Measurements from ENCODE around the gene PHACTR3. TPM values are rescaled to one million over a fixed set of nuclear protein-coding genes. Genes with fewer than 3 reads are reported as not detected.
A peak's percentile ranks its signal among the peaks of the same experiment; 100 is the strongest.

PHACTR3 gene
- total RNA-seq, 1 experiment from 2014 or later, result not detected

DNA sequence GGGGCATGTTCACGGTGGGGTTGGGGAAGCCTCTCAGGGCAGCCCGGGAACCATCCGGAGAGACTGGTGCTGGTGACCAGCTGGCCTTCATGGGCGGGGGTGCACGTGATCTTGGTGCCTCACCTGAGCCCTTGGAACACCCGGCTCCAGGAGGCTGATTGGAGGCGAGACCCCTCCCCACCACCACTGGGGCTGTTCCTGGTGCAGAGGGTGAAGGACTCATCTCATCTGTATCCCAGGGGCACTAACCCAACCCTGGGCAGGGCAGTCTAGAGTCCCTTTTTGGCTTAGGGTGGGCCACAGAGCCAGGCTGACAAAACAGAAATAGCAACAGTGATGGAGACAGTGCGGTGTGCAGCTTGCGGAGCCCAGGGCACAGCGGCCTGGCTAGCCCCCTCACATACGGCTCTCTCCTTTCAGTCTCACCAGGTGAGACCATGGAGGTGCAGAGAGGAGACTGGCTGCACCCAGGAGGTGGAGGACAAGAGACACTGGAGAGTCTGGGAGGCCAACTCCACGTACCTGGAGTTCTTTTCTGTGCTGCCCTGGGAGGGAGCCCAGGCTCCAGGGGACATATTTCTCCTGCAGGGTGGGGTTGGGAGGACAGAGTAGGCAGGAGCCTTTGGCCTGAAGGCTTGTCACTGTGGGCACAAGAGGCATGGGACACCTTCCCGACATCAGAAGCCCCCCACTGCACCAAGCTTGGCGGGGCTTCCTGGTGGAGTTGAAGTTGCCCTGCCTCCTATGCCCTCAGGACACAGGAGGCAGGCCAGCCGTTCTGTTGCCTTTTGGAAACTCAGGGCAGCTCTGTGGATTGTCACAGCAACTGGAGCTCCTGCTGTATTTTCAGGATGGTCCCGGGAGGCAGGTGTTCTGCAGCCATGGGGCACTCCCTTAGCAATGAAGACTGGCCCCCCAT is 223.1 kb downstream of the PHACTR3 start:
- no peak overlapping the region for H2AFZ ChIP-seq (ENCODE audit: low read length)
- H3K27me3 Mint-ChIP-seq (ENCODE audit: low read depth), result peaks cover 11% of the 10 kb centered on the region
- no peak overlapping the region for H3K27ac ChIP-seq (ENCODE audit: insufficient read length, low read depth, low read length)
- no peak overlapping the region for H2BK12ac ChIP-seq (ENCODE audit: insufficient read length, low read depth, low read length)
- peaks cover 3% of the 10 kb centered on the region for H3K23me2 ChIP-seq (ENCODE audit: insufficient read length, low read depth, low read length, poor library complexity, severe bottlenecking)
- H3K27me3 ChIP-seq (ENCODE audit: insufficient read depth, low read length), result no peaks in the 10 kb centered on the region
- whole genome bisulfite sequencing (ENCODE audit: extremely low coverage, insufficient read length, low lambda C conversion rate), result no CpG with 5 or more reads among the region's 16 CpGs
- no peak overlapping the region for H3T11ph ChIP-seq (ENCODE audit: low read length)
- H3K56ac ChIP-seq (ENCODE audit: insufficient read length, low read depth, low read length), result no peak overlapping the region
- H3K79me1 ChIP-seq (ENCODE audit: insufficient read depth, low read depth, low read length, poor library complexity, severe bottlenecking), result no peaks in the 10 kb centered on the region
- H3K4me1 Mint-ChIP-seq, result peaks cover 8% of the 10 kb centered on the region in 2 experiments
- H2AK5ac ChIP-seq (ENCODE audit: insufficient read length, low read length), result no peak overlapping the region
- H3K4me2 ChIP-seq (ENCODE audit: insufficient read depth, insufficient read length, low read length), result no peak overlapping the region
- no peak overlapping the region for H2BK5ac ChIP-seq (ENCODE audit: insufficient read length, low read length)
- no peak overlapping the region for H4K8ac ChIP-seq (replicated peaks; ENCODE audit: insufficient read length, low read depth, low read length)
- H3K27ac Mint-ChIP-seq, result no peak overlapping the region
- no peaks in the 10 kb centered on the region for H3K79me2 ChIP-seq (ENCODE audit: insufficient read depth, low read length)
- H3K18ac ChIP-seq (ENCODE audit: insufficient read length, low read depth, low read length), result no peak overlapping the region
- H4K5ac ChIP-seq (ENCODE audit: insufficient read length, low read depth, low read length), result no peak overlapping the region
- H4K20me1 ChIP-seq (ENCODE audit: control insufficient read depth, insufficient read depth, insufficient read length), result no peaks in the 10 kb centered on the region
- DNase-seq, result peak; percentile 20
- TF ChIP-seq, protein P1, sequence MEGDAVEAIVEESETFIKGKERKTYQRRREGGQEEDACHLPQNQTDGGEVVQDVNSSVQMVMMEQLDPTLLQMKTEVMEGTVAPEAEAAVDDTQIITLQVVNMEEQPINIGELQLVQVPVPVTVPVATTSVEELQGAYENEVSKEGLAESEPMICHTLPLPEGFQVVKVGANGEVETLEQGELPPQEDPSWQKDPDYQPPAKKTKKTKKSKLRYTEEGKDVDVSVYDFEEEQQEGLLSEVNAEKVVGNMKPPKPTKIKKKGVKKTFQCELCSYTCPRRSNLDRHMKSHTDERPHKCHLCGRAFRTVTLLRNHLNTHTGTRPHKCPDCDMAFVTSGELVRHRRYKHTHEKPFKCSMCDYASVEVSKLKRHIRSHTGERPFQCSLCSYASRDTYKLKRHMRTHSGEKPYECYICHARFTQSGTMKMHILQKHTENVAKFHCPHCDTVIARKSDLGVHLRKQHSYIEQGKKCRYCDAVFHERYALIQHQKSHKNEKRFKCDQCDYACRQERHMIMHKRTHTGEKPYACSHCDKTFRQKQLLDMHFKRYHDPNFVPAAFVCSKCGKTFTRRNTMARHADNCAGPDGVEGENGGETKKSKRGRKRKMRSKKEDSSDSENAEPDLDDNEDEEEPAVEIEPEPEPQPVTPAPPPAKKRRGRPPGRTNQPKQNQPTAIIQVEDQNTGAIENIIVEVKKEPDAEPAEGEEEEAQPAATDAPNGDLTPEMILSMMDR (conservative IDR thresholded peaks at IDR 0.05), result no peak
- H3K4ac ChIP-seq (ENCODE audit: low read depth, low read length), result no peak overlapping the region
- H2BK120ac ChIP-seq (ENCODE audit: low read depth, low read length, poor library complexity, severe bottlenecking), result no peak overlapping the region
- H2BK15ac ChIP-seq (ENCODE audit: low read depth, low read length), result no peak overlapping the region
- no peak overlapping the region for H3K23ac ChIP-seq (ENCODE audit: insufficient read length, low read depth, low read length)
- no peaks in the 10 kb centered on the region for H3K9me3 ChIP-seq (ENCODE audit: control insufficient read depth, low read depth, low read length)
- H3K4me1 ChIP-seq (ENCODE audit: insufficient read depth, low read length), result no peaks in the 10 kb centered on the region
- no peak overlapping the region for H2BK20ac ChIP-seq (ENCODE audit: low read depth, low read length, poor library complexity, severe bottlenecking)
- H3K9ac ChIP-seq (ENCODE audit: extremely low read depth, insufficient read length, low read length), result no peak overlapping the region
- no peak overlapping the region for H3K14ac ChIP-seq (ENCODE audit: insufficient read depth, low read length)
- H3K36me3 Mint-ChIP-seq (ENCODE audit: insufficient read depth in 1 of 3, low read depth in 3 of 3), result no peaks in the 10 kb centered on the region
- H3K9me3 Mint-ChIP-seq, result peaks cover 0 to 16% of the 10 kb centered on the region in 2 experiments; a peak in 3 of 5 replicates
- H3K4me3 Mint-ChIP-seq, result no peak overlapping the region
- H4K91ac ChIP-seq (ENCODE audit: insufficient read length, low read depth, low read length), result no peak overlapping the region

Data from H9 (cell line).